ENCODE data around the gene LUC7L.
"Not testable (repeated sequence)": the region's sequence is repeated elsewhere in the genome, so short reads cannot be mapped to it uniquely, and the experiment has no call there.

Gene LUC7L

GRCh38 chr16:252366-253337, 23.4 kb upstream of the LUC7L start:
- H3K4me1 Mint-ChIP-seq, result peaks cover 26% of the 10 kb centered on the region
- H3K9me3 Mint-ChIP-seq, result no peaks in the 10 kb centered on the region
- peaks cover 12% of the 10 kb centered on the region for H3K36me3 Mint-ChIP-seq
- peak overlapping the region; percentile 94 for H3K27ac Mint-ChIP-seq
- H3K27me3 Mint-ChIP-seq, result no peaks in the 10 kb centered on the region
- peak overlapping the region; percentile 81 for H3K4me3 Mint-ChIP-seq

GRCh38 chr16:249431-249830, 20.2 kb upstream of the LUC7L start:
- H3K27ac Mint-ChIP-seq, result no peak overlapping the region
- peaks cover 20% of the 10 kb centered on the region for H3K4me1 Mint-ChIP-seq
- no peak overlapping the region for H3K4me3 Mint-ChIP-seq
- no peaks in the 10 kb centered on the region for H3K27me3 Mint-ChIP-seq
- H3K9me3 Mint-ChIP-seq, result no peaks in the 10 kb centered on the region
- peaks cover 4% of the 10 kb centered on the region for H3K36me3 Mint-ChIP-seq

DNA sequence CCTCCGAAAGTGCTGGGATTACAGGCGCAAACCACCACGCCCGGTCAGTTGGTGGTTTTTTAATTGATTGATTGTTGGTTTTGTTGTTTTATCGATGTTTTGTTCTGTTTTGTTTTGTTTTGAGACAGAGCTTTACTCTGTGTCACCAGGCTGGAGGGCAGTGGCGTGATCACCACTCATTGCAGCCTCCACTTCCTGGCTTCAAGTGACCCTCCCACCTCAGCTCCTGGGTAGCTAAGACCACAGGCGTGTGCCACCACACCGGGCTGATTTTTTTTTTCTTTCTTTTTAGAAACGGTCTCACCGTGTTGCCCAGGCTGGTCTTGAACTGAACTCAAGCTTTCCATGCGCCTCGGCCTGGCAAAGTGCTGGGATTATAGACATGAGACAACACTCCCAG, 17.8 kb upstream of the LUC7L start:
- Mint-ChIP-seq H3K36me3 (peaks cover 4% of the 10 kb centered on the region), H3K4me1 (peaks cover 5% of the 10 kb centered on the region), H3K27me3 (no peaks in the 10 kb centered on the region), H3K27ac (no peak overlapping the region), H3K9me3 (no peaks in the 10 kb centered on the region), H3K4me3 (no peak overlapping the region)

- no peaks in the 10 kb centered on the region for H3K36me3 Mint-ChIP-seq
- H3K27ac Mint-ChIP-seq, result no peak overlapping the region
- H3K4me3 Mint-ChIP-seq, result no peak overlapping the region
- H3K9me3 Mint-ChIP-seq, result no peaks in the 10 kb centered on the region
- H3K4me1 Mint-ChIP-seq, result peaks cover 13% of the 10 kb centered on the region
- no peaks in the 10 kb centered on the region for H3K27me3 Mint-ChIP-seq
Observed at GRCh38 chr16:245105-245504, 15.9 kb upstream of the LUC7L start.

DNA sequence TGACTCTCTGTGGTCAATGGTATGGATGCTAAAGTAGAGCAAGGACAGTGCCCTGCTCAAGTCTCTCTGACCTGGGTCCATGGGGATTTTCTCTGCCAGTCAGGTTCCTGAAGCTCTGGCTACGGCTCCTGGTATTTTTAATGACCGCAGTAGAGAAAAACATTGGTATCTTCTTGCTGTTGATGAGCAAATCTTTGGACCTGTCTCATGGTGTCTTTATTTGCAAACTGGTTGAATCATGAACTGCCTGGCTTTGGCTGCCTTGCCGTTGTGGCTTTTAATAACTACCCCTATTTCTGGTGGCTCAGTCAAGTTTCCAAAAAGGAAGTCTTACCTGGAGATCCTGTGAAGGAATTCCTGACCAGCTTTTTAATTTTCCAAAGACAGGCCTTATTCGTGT, 14.1 kb upstream of the LUC7L start:
- Mint-ChIP-seq H3K36me3 (no peaks in the 10 kb centered on the region), H3K4me1 (peaks cover 19% of the 10 kb centered on the region), H3K9me3 (no peaks in the 10 kb centered on the region), H3K4me3 (no peak overlapping the region), H3K27me3 (no peaks in the 10 kb centered on the region), H3K27ac (no peak overlapping the region)

- Mint-ChIP-seq H3K9me3 (no peaks in the 10 kb centered on the region), H3K4me1 (peaks cover 21% of the 10 kb centered on the region), H3K27me3 (no peaks in the 10 kb centered on the region), H3K4me3 (no peak overlapping the region), H3K36me3 (no peaks in the 10 kb centered on the region), H3K27ac (no peak overlapping the region)
Observed at GRCh38 chr16:242281-242680, 13.0 kb upstream of the LUC7L start.

DNA sequence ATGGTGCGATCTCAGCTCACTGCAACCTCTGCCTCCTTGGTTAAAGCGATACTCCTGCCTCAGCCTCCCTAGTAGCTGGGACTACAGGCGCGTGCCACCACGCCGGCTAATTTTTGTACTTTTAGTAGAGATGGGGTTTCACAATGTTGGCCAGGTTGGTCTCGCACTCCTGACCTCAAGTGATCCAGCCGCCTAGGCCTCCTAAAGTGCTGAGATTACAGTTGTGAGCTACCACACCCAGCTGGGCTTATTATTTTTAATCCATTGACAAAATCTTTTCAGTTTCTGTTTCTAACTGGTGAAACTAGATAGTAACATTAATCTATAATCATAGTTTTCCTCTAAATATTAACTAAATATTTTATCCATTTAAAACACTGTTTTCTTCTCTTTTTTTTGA, 11.3 kb upstream of the LUC7L start:
- Mint-ChIP-seq H3K9me3 (no peaks in the 10 kb centered on the region), H3K36me3 (peaks cover 2% of the 10 kb centered on the region), H3K27me3 (no peaks in the 10 kb centered on the region), H3K27ac (no peak overlapping the region), H3K4me3 (no peak overlapping the region), H3K4me1 (peaks cover 26% of the 10 kb centered on the region)

DNA sequence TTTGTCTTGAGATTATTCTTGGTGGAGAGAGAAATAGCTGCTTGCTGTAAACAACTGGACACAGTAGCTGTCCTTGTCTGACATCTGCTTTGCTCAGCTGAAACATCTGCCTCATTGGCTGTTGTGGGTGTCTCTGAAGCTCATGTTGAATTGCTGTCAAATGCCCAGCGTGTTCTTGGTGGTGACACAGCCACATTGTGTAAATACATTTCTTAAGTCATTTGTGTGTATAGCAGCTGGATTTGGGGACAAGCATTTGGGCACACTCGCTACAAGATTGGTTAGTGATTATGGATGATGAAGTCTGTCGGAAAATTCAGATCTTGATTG, 10.7 kb upstream of the LUC7L start:
- peaks cover 2% of the 10 kb centered on the region for H3K36me3 Mint-ChIP-seq
- H3K9me3 Mint-ChIP-seq, result no peaks in the 10 kb centered on the region
- H3K4me3 Mint-ChIP-seq, result no peak overlapping the region
- H3K4me1 Mint-ChIP-seq, result peaks cover 32% of the 10 kb centered on the region
- no peak overlapping the region for H3K27ac Mint-ChIP-seq
- H3K27me3 Mint-ChIP-seq, result no peaks in the 10 kb centered on the region

GRCh38 chr16:234468-235305, 5.4 kb upstream of the LUC7L start, which contains the start of gene FAM234A:
TSS of gene FAM234A (plus strand) at chr16:234821. CDS start at chr16:254414, 19,593 bp downstream.
- Mint-ChIP-seq H3K4me3 (peak within 1 kb of the TSS; percentile 91), H3K4me1 (peaks cover 19% of the 10 kb centered on the region), H3K27me3 (no peaks in the 10 kb centered on the region), H3K36me3 (peaks cover 2% of the 10 kb centered on the region), H3K9me3 (no peaks in the 10 kb centered on the region), H3K27ac (peak within 1 kb of the TSS; percentile 94)

DNA sequence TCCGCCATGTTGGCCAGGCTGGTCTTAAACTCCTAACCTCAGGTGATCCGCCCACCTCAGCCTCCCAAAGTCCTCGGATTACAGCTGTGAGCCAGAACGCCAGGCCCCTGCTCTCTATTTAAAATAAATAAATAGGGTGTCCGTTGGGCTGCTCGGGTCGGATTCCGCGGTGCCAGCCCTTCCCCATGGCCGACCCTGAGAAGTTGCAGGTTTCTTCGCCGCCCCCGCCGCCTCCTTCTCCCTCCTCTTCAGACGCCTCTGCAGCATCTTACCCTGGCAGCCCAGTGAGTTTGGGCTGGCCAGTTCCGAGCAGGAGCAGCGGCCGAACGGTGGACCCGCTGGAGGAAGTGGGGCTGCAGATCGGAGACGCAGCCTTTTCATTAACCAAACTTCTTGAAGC, 1.7 kb upstream of the LUC7L start:
- Mint-ChIP-seq H3K4me3 (no peak overlapping the region), H3K4me1 (peaks cover 42% of the 10 kb centered on the region), H3K27me3 (no peaks in the 10 kb centered on the region), H3K9me3 (no peaks in the 10 kb centered on the region), H3K27ac (no peak overlapping the region), H3K36me3 (peaks cover 4% of the 10 kb centered on the region)

DNA sequence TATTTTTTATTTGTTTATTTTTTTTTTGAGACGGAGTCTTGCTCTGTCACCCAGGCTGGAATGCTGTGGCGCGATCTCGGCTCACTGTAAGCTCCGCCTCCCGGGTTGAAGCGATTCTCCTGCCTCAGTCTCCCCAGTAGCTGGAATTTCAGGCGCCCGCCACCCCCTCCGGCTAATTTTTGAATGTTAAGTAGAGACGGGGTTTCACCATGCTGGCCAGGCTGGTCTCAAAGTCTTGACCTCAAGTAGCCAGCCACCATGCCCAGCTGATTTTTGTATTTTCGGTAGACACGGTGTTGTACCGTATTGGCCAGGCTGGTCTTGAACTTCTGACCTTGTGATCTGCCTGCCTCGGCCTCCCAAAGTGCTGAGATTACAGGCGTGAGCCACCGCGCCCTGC, 1.1 kb upstream of the LUC7L start:
- not testable (repeated sequence) for H3K4me3 Mint-ChIP-seq, H3K27me3 Mint-ChIP-seq, H3K36me3 Mint-ChIP-seq, H3K27ac Mint-ChIP-seq, H3K9me3 Mint-ChIP-seq
- peaks cover 41% of the 10 kb centered on the region for H3K4me1 Mint-ChIP-seq

DNA sequence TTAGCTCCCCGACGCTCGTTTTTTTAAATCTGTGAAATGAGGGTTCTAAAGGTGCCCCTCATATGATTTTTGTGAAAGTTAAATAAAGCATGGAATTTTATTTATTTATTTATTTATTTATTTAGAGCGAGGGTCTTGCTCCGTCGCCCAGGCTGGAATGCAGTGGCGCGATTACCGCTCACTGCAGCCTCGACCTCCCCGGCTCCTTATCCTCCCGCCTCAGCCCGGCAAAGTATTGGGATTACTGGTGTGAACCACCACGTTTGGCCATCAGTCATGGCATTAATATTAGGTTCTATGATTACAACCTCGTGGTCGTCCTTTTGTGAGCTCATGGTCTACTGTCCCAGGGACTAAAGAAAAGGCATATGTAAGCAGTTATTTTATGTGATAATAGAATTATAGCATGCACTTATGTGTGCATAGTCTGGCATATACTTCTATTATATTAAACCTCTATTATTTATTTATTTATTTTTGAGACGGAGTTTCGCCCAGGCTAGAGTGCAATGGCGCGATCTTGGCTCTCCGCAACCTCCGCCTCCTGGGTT, 557 bp upstream of the LUC7L start:
- Mint-ChIP-seq H3K36me3 (peaks cover 4% of the 10 kb centered on the region), H3K4me1 (peaks cover 36% of the 10 kb centered on the region), H3K9me3 (no peaks in the 10 kb centered on the region), H3K27ac (no peak overlapping the region), H3K4me3 (peak overlapping the region; percentile 55), H3K27me3 (no peaks in the 10 kb centered on the region)

- peaks cover 4% of the 10 kb centered on the region for H3K36me3 Mint-ChIP-seq
- no peaks in the 10 kb centered on the region for H3K9me3 Mint-ChIP-seq
- no peaks in the 10 kb centered on the region for H3K27me3 Mint-ChIP-seq
- H3K4me1 Mint-ChIP-seq, result peaks cover 36% of the 10 kb centered on the region
- H3K27ac Mint-ChIP-seq, result peak overlapping the region; percentile 90
- H3K4me3 Mint-ChIP-seq, result peak overlapping the region; percentile 91
Observed at GRCh38 chr16:228151-228851, 948 bp downstream of the LUC7L start.

DNA sequence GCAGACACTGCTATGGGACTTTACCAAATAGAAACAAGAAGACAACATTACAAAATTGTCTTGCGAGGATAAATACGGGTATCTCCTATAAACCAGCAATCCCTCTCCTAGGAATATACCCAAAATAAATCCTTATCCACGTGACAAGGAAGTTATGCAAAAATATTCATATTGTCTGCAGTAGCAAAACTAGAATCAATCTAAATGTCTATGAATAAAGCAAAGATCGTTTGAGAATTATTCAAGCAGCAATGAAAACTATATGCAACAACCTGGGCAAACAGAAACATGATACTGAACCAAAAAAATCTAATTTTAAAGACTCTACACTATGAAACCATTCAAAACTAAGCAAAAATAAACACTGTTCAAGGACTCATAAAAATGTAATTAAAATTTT, 9.2 kb downstream of the LUC7L start:
- no peak overlapping the region for H3K27ac Mint-ChIP-seq
- no peaks in the 10 kb centered on the region for H3K9me3 Mint-ChIP-seq
- H3K4me3 Mint-ChIP-seq, result no peak overlapping the region
- peaks cover 9% of the 10 kb centered on the region for H3K36me3 Mint-ChIP-seq
- H3K27me3 Mint-ChIP-seq, result no peaks in the 10 kb centered on the region
- peaks cover 14% of the 10 kb centered on the region for H3K4me1 Mint-ChIP-seq

GRCh38 chr16:212999-213398, 16.2 kb downstream of the LUC7L start:
- no peak overlapping the region for H3K27ac Mint-ChIP-seq
- H3K27me3 Mint-ChIP-seq, result no peaks in the 10 kb centered on the region
- no peaks in the 10 kb centered on the region for H3K9me3 Mint-ChIP-seq
- no peak overlapping the region for H3K4me3 Mint-ChIP-seq
- peaks cover 9% of the 10 kb centered on the region for H3K36me3 Mint-ChIP-seq
- peaks cover 12% of the 10 kb centered on the region for H3K4me1 Mint-ChIP-seq
